ENCODE data around the gene MLLT10. TPM values are rescaled to one million over a fixed set of nuclear protein-coding genes. Genes with fewer than 3 reads are reported as not detected.

Gene MLLT10
- total RNA-seq, 1 experiment from 2014 or later = 83.6 TPM

- no peaks in the 10 kb centered on the region for H3K79me2 ChIP-seq (ENCODE audit: low read length)
- H3K27me3 ChIP-seq (ENCODE audit: low read length) = no peaks in the 10 kb centered on the region
- no peak overlapping the region for H3K9ac ChIP-seq (ENCODE audit: low read length)
- no peak overlapping the region for H3K4me2 ChIP-seq (ENCODE audit: low read depth, low read length, poor library complexity, severe bottlenecking)
- H3K27ac ChIP-seq (ENCODE audit: low read length) = no peak overlapping the region
- no peak overlapping the region for H3K4me3 ChIP-seq (ENCODE audit: low read length)
- H3K4me1 ChIP-seq (ENCODE audit: low read length) = no peaks in the 10 kb centered on the region
- H3K9me3 ChIP-seq (ENCODE audit: low read length) = no peaks in the 10 kb centered on the region
- H2AFZ ChIP-seq (ENCODE audit: low read length) = no peak overlapping the region
- H3K9me2 ChIP-seq (replicated peaks; ENCODE audit: insufficient read depth, low read length) = no peaks in the 10 kb centered on the region
- DNase-seq = no peak
- H3K36me3 ChIP-seq (ENCODE audit: insufficient read depth, low read length) = no peaks in the 10 kb centered on the region
- H4K20me1 ChIP-seq (ENCODE audit: insufficient read depth, low read depth, low read length) = no peaks in the 10 kb centered on the region
Measured at GRCh38 chr10:21758696-21759095, 224.7 kb downstream of the MLLT10 start.

- Histone ChIP-seq H2AFZ (ENCODE audit: low read length) (no peak overlapping the region), H3K9ac (ENCODE audit: low read length) (no peak overlapping the region), H3K9me3 (ENCODE audit: low read length) (no peaks in the 10 kb centered on the region), H3K4me2 (ENCODE audit: low read depth, low read length, poor library complexity, severe bottlenecking) (no peak overlapping the region), H3K4me1 (ENCODE audit: low read length) (no peaks in the 10 kb centered on the region), H3K27me3 (ENCODE audit: low read length) (no peaks in the 10 kb centered on the region), H3K36me3 (ENCODE audit: insufficient read depth, low read length) (no peaks in the 10 kb centered on the region), H4K20me1 (ENCODE audit: insufficient read depth, low read depth, low read length) (no peaks in the 10 kb centered on the region), H3K79me2 (ENCODE audit: low read length) (no peaks in the 10 kb centered on the region), H3K9me2 (replicated peaks; ENCODE audit: insufficient read depth, low read length) (no peaks in the 10 kb centered on the region), H3K4me3 (ENCODE audit: low read length) (no peak overlapping the region), H3K27ac (ENCODE audit: low read length) (no peak overlapping the region)
- no peak for DNase-seq
Measured at GRCh38 chr10:21759232-21759631, 225.2 kb downstream of the MLLT10 start.

- no peak overlapping the region for H2AFZ ChIP-seq (ENCODE audit: low read length)
- H3K79me2 ChIP-seq (ENCODE audit: low read length) = no peaks in the 10 kb centered on the region
- H3K9ac ChIP-seq (ENCODE audit: low read length) = no peak overlapping the region
- no peak for DNase-seq
- no peaks in the 10 kb centered on the region for H4K20me1 ChIP-seq (ENCODE audit: insufficient read depth, low read depth, low read length)
- no peak overlapping the region for H3K4me2 ChIP-seq (ENCODE audit: low read depth, low read length, poor library complexity, severe bottlenecking)
- H3K9me3 ChIP-seq (ENCODE audit: low read length) = no peaks in the 10 kb centered on the region
- no peaks in the 10 kb centered on the region for H3K36me3 ChIP-seq (ENCODE audit: insufficient read depth, low read length)
- H3K27ac ChIP-seq (ENCODE audit: low read length) = no peak overlapping the region
- no peak overlapping the region for H3K4me3 ChIP-seq (ENCODE audit: low read length)
- no peaks in the 10 kb centered on the region for H3K4me1 ChIP-seq (ENCODE audit: low read length)
- no peaks in the 10 kb centered on the region for H3K9me2 ChIP-seq (replicated peaks; ENCODE audit: insufficient read depth, low read length)
- no peaks in the 10 kb centered on the region for H3K27me3 ChIP-seq (ENCODE audit: low read length)
Measured at GRCh38 chr10:21760332-21760731, 226.3 kb downstream of the MLLT10 start.

- no peak for DNase-seq
- H3K27me3 ChIP-seq (ENCODE audit: low read length) = no peaks in the 10 kb centered on the region
- no peaks in the 10 kb centered on the region for H3K9me2 ChIP-seq (replicated peaks; ENCODE audit: insufficient read depth, low read length)
- H3K79me2 ChIP-seq (ENCODE audit: low read length) = no peaks in the 10 kb centered on the region
- no peak overlapping the region for H3K27ac ChIP-seq (ENCODE audit: low read length)
- no peak overlapping the region for H3K9ac ChIP-seq (ENCODE audit: low read length)
- H2AFZ ChIP-seq (ENCODE audit: low read length) = no peak overlapping the region
- no peak overlapping the region for H3K4me2 ChIP-seq (ENCODE audit: low read depth, low read length, poor library complexity, severe bottlenecking)
- no peaks in the 10 kb centered on the region for H4K20me1 ChIP-seq (ENCODE audit: insufficient read depth, low read depth, low read length)
- H3K4me3 ChIP-seq (ENCODE audit: low read length) = no peak overlapping the region
- H3K36me3 ChIP-seq (ENCODE audit: insufficient read depth, low read length) = no peaks in the 10 kb centered on the region
- H3K4me1 ChIP-seq (ENCODE audit: low read length) = no peaks in the 10 kb centered on the region
- H3K9me3 ChIP-seq (ENCODE audit: low read length) = no peaks in the 10 kb centered on the region
Measured at GRCh38 chr10:21764466-21765189, 230.6 kb downstream of the MLLT10 start.

GRCh38 chr10:21769041-21769440 lies 235.0 kb downstream of the MLLT10 start:
- no peak overlapping the region for H2AFZ ChIP-seq (ENCODE audit: low read length)
- H3K4me1 ChIP-seq (ENCODE audit: low read length) = no peaks in the 10 kb centered on the region
- DNase-seq = no peak
- no peaks in the 10 kb centered on the region for H3K79me2 ChIP-seq (ENCODE audit: low read length)
- no peaks in the 10 kb centered on the region for H3K9me3 ChIP-seq (ENCODE audit: low read length)
- no peaks in the 10 kb centered on the region for H3K27me3 ChIP-seq (ENCODE audit: low read length)
- H3K9me2 ChIP-seq (replicated peaks; ENCODE audit: insufficient read depth, low read length) = no peaks in the 10 kb centered on the region
- H3K27ac ChIP-seq (ENCODE audit: low read length) = no peak overlapping the region
- no peak overlapping the region for H3K9ac ChIP-seq (ENCODE audit: low read length)
- H4K20me1 ChIP-seq (ENCODE audit: insufficient read depth, low read depth, low read length) = no peaks in the 10 kb centered on the region
- H3K4me2 ChIP-seq (ENCODE audit: low read depth, low read length, poor library complexity, severe bottlenecking) = no peak overlapping the region
- no peaks in the 10 kb centered on the region for H3K36me3 ChIP-seq (ENCODE audit: insufficient read depth, low read length)
- H3K4me3 ChIP-seq (ENCODE audit: low read length) = no peak overlapping the region

- H3K9ac ChIP-seq (ENCODE audit: low read length) = no peak overlapping the region
- no peaks in the 10 kb centered on the region for H3K79me2 ChIP-seq (ENCODE audit: low read length)
- no peaks in the 10 kb centered on the region for H3K9me2 ChIP-seq (replicated peaks; ENCODE audit: insufficient read depth, low read length)
- no peaks in the 10 kb centered on the region for H3K27me3 ChIP-seq (ENCODE audit: low read length)
- no peak for DNase-seq
- H3K4me2 ChIP-seq (ENCODE audit: low read depth, low read length, poor library complexity, severe bottlenecking) = no peak overlapping the region
- H3K27ac ChIP-seq (ENCODE audit: low read length) = no peak overlapping the region
- no peak overlapping the region for H2AFZ ChIP-seq (ENCODE audit: low read length)
- no peaks in the 10 kb centered on the region for H3K36me3 ChIP-seq (ENCODE audit: insufficient read depth, low read length)
- H3K4me3 ChIP-seq (ENCODE audit: low read length) = no peak overlapping the region
- H3K4me1 ChIP-seq (ENCODE audit: low read length) = no peaks in the 10 kb centered on the region
- H4K20me1 ChIP-seq (ENCODE audit: insufficient read depth, low read depth, low read length) = no peaks in the 10 kb centered on the region
- no peaks in the 10 kb centered on the region for H3K9me3 ChIP-seq (ENCODE audit: low read length)
Measured at GRCh38 chr10:21771219-21771618, 237.2 kb downstream of the MLLT10 start.

- no peak overlapping the region for H3K4me3 ChIP-seq (ENCODE audit: low read length)
- no peaks in the 10 kb centered on the region for H3K9me3 ChIP-seq (ENCODE audit: low read length)
- no peak overlapping the region for H2AFZ ChIP-seq (ENCODE audit: low read length)
- no peaks in the 10 kb centered on the region for H3K9me2 ChIP-seq (replicated peaks; ENCODE audit: insufficient read depth, low read length)
- no peak for DNase-seq
- no peak overlapping the region for H3K4me2 ChIP-seq (ENCODE audit: low read depth, low read length, poor library complexity, severe bottlenecking)
- no peaks in the 10 kb centered on the region for H3K4me1 ChIP-seq (ENCODE audit: low read length)
- no peaks in the 10 kb centered on the region for H3K79me2 ChIP-seq (ENCODE audit: low read length)
- no peaks in the 10 kb centered on the region for H3K36me3 ChIP-seq (ENCODE audit: insufficient read depth, low read length)
- H3K9ac ChIP-seq (ENCODE audit: low read length) = no peak overlapping the region
- H3K27ac ChIP-seq (ENCODE audit: low read length) = no peak overlapping the region
- no peaks in the 10 kb centered on the region for H3K27me3 ChIP-seq (ENCODE audit: low read length)
- H4K20me1 ChIP-seq (ENCODE audit: insufficient read depth, low read depth, low read length) = no peaks in the 10 kb centered on the region
Measured at GRCh38 chr10:21776883-21777282, 242.9 kb downstream of the MLLT10 start.

- Histone ChIP-seq H3K9me2 (replicated peaks; ENCODE audit: insufficient read depth, low read length) (no peaks in the 10 kb centered on the region), H3K9me3 (ENCODE audit: low read length) (no peaks in the 10 kb centered on the region), H3K4me2 (ENCODE audit: low read depth, low read length, poor library complexity, severe bottlenecking) (no peak overlapping the region), H4K20me1 (ENCODE audit: insufficient read depth, low read depth, low read length) (no peaks in the 10 kb centered on the region), H3K4me1 (ENCODE audit: low read length) (no peaks in the 10 kb centered on the region), H2AFZ (ENCODE audit: low read length) (no peak overlapping the region), H3K9ac (ENCODE audit: low read length) (no peak overlapping the region), H3K79me2 (ENCODE audit: low read length) (no peaks in the 10 kb centered on the region), H3K27ac (ENCODE audit: low read length) (no peak overlapping the region), H3K27me3 (ENCODE audit: low read length) (no peaks in the 10 kb centered on the region), H3K36me3 (ENCODE audit: insufficient read depth, low read length) (no peaks in the 10 kb centered on the region), H3K4me3 (ENCODE audit: low read length) (no peak overlapping the region)
- no peak for DNase-seq
Measured at GRCh38 chr10:21791276-21791675, 257.2 kb downstream of the MLLT10 start.

Data from Karpas-422 (cell line).